IMR-90 (cell line): ENCODE measurements around the gene RAPGEF2. TPM values are rescaled to one million over a fixed set of nuclear protein-coding genes. Genes with fewer than 3 reads are reported as not detected.

ENCODE experiments used
- ATAC-seq: fragments of 200-7000 bp; cut with Tn5 transposase; 2 replicates; pipeline ENCODE4 v1.9.1; 2020; ENCODE audit warnings: low read depth, mild to moderate bottlenecking, moderate library complexity
- BruUV-seq: library from RNA; stranded (reverse); fragments of 400-500 nt; replicated peaks from 2 replicates; lab custom pipeline; 2021; lab: Mats Ljungman, UMichigan
- CTCF ChIA-PET: fragments of 300-600 bp; formaldehyde crosslinking; extraction: SDS; loops from one replicate; lab custom pipeline; 2021; ENCODE audit warnings: antibody characterized with exemption; lab: Yijun Ruan, JAX
- POLR2A ChIA-PET: fragments of 300-600 bp; sonication (Branson Sonifier 250); formaldehyde crosslinking; loops from one replicate; lab custom pipeline; 2022; ENCODE audit warnings: antibody characterized with exemption; ENCODE audit not compliant: unreplicated experiment; lab: Charles Lee
- DNase-seq: peaks from one replicate; pipeline ENCODE4 v3.0.0; 2013
- H2AFZ ChIP-seq: replicated peaks from 2 replicates; pipeline ENCODE3; 2013; ENCODE audit warnings: low read length, mild to moderate bottlenecking; ENCODE audit not compliant: poor library complexity
- H2AK5ac ChIP-seq: 2 replicates; pipeline ENCODE4 v1.6.1; 2013; ENCODE audit warnings: low read depth, low read length, inconsistent platforms
- H2AK9ac ChIP-seq: replicated peaks from 2 replicates; pipeline ENCODE3; 2013; ENCODE audit warnings: mild to moderate bottlenecking, low read depth, low read length, moderate library complexity; ENCODE audit not compliant: poor library complexity
- H2BK120ac ChIP-seq: 2 replicates; pipeline ENCODE4 v1.6.1; 2013; ENCODE audit warnings: low read depth, low read length, inconsistent platforms
- H2BK15ac ChIP-seq: 3 replicates; pipeline ENCODE4 v1.6.1; 2013; ENCODE audit warnings: low read depth, low read length, inconsistent platforms
- H2BK20ac ChIP-seq: 2 replicates; pipeline ENCODE4 v1.6.1; 2013; ENCODE audit warnings: low read depth, mild to moderate bottlenecking, inconsistent platforms, low read length, moderate library complexity
- H2BK5ac ChIP-seq: 2 replicates; pipeline ENCODE4 v1.6.1; 2013; ENCODE audit warnings: mild to moderate bottlenecking, low read depth, low read length, inconsistent platforms; ENCODE audit not compliant: poor library complexity, severe bottlenecking
- H3K14ac ChIP-seq: replicated peaks from 2 replicates; pipeline ENCODE4 v1.6.1; 2013; ENCODE audit warnings: low read depth, low read length, inconsistent platforms
- H3K18ac ChIP-seq: 2 replicates; pipeline ENCODE4 v1.6.1; 2013; ENCODE audit warnings: low read depth, low read length, control low read depth
- H3K23ac ChIP-seq: 2 replicates; pipeline ENCODE4 v1.6.1; 2013; ENCODE audit warnings: low read depth, low read length, inconsistent platforms
- H3K27ac ChIP-seq: 2 replicates; pipeline ENCODE4 v1.5.1; 2013; ENCODE audit warnings: mild to moderate bottlenecking, control low read depth, low read length; ENCODE audit not compliant: insufficient read depth
- H3K27me3 ChIP-seq: 2 replicates; pipeline ENCODE4 v1.6.1; 2013; ENCODE audit warnings: low read length; ENCODE audit not compliant: control insufficient read depth, insufficient read depth
- H3K36me3 ChIP-seq: 2 replicates; pipeline ENCODE4 v1.6.1; 2013; ENCODE audit warnings: low read length, mixed read lengths; ENCODE audit not compliant: control insufficient read depth, insufficient read depth
- H3K4ac ChIP-seq: 2 replicates; pipeline ENCODE4 v1.6.1; 2013; ENCODE audit warnings: low read depth, low read length, inconsistent platforms
- H3K4me1 ChIP-seq: 2 replicates; pipeline ENCODE4 v1.6.1; 2013; ENCODE audit warnings: low read length, mixed read lengths; ENCODE audit not compliant: control insufficient read depth, insufficient read depth
- H3K4me2 ChIP-seq: 2 replicates; pipeline ENCODE4 v1.6.1; 2013; ENCODE audit warnings: low read depth, mild to moderate bottlenecking, control low read depth, low read length, moderate library complexity
- H3K4me3 ChIP-seq: 2 replicates; pipeline ENCODE4 v1.5.1; 2013; ENCODE audit warnings: low read depth, mild to moderate bottlenecking, control low read depth, low read length, moderate library complexity; ENCODE audit not compliant: insufficient read depth
- H3K56ac ChIP-seq: 2 replicates; pipeline ENCODE4 v1.6.1; 2013; ENCODE audit warnings: low read length, inconsistent platforms; ENCODE audit not compliant: insufficient read depth; ENCODE audit errors: extremely low read depth
- H3K79me1 ChIP-seq, 2 experiments: 2 replicates each; pipeline ENCODE4 v1.6.1; 2013; ENCODE audit warnings: low read length in 2 of 2, inconsistent platforms in 1 of 2, low read depth in 1 of 2
- H3K9ac ChIP-seq: 2 replicates; pipeline ENCODE4 v1.6.1; 2013; ENCODE audit warnings: low read depth, low read length, control low read depth
- H3K9me1 ChIP-seq: 2 replicates; pipeline ENCODE4 v1.6.1; 2013; ENCODE audit warnings: low read length, inconsistent platforms; ENCODE audit not compliant: insufficient read depth
- H3K9me3 ChIP-seq: 2 replicates; pipeline ENCODE4 v1.6.1; 2013; ENCODE audit warnings: low read length; ENCODE audit not compliant: control insufficient read depth, insufficient read depth
- H4K20me1 ChIP-seq: 2 replicates; pipeline ENCODE4 v1.6.1; 2013; ENCODE audit warnings: low read length, inconsistent platforms; ENCODE audit not compliant: insufficient read depth
- H4K5ac ChIP-seq: 2 replicates; pipeline ENCODE4 v1.6.1; 2013; ENCODE audit warnings: mild to moderate bottlenecking, low read depth, low read length, control low read depth
- H4K8ac ChIP-seq, 2 experiments: 2 replicates each; pipeline ENCODE4 v1.6.1; 2013; ENCODE audit warnings: low read depth in 2 of 2, low read length in 2 of 2, control low read depth in 1 of 2, inconsistent platforms in 1 of 2
- H4K91ac ChIP-seq: 2 replicates; pipeline ENCODE4 v1.6.1; 2013; ENCODE audit warnings: low read depth, low read length, inconsistent platforms; ENCODE audit not compliant: insufficient read depth
- CEBPB ChIP-seq: IDR thresholded peaks from 2 replicates; pipeline ENCODE4 v1.6.1; 2012; ENCODE audit warnings: low read depth, low read length, improper control_type of control experiment
- CHD1 ChIP-seq: IDR thresholded peaks from 2 replicates; pipeline ENCODE4 v1.6.1; 2012; ENCODE audit warnings: low read depth, low read length, improper control_type of control experiment
- FOS ChIP-seq: fragments of 150-350 bp; IDR thresholded peaks from 2 replicates; pipeline ENCODE4 v1.6.1; 2016; ENCODE audit warnings: low read depth, low read length
- MAFK ChIP-seq: IDR thresholded peaks from 2 replicates; pipeline ENCODE4 v1.6.1; 2012; ENCODE audit warnings: low read depth, low read length, improper control_type of control experiment
- POLR2A ChIP-seq: IDR thresholded peaks from 2 replicates; pipeline ENCODE4 v1.6.1; 2012; ENCODE audit warnings: mild to moderate bottlenecking, low read depth, low read length
- RCOR1 ChIP-seq: IDR thresholded peaks from 2 replicates; pipeline ENCODE4 v1.6.1; 2012; ENCODE audit warnings: mild to moderate bottlenecking, low read length, improper control_type of control experiment; ENCODE audit not compliant: insufficient replicate concordance
- SMC3 ChIP-seq: fragments of 150-350 bp; IDR thresholded peaks from 2 replicates; pipeline ENCODE4 v1.6.1; 2016; ENCODE audit warnings: low read depth, mild to moderate bottlenecking, antibody characterized with exemption, low read length, moderate library complexity
- WGBS, 2 experiments: methylation state at CpG; one replicate each; pipeline versions ENCODE4 v1.1.5 to v1.1.7; 2013; ENCODE audit warnings: missing lambda C conversion rate in 2 of 2; ENCODE audit not compliant: insufficient read length in 1 of 2; ENCODE audit errors: extremely low coverage in 2 of 2; 5-methylcytosine and 5-hydroxymethylcytosine counted together
- dilution Hi-C: fragments of 300-500 bp; cut with HindIII; formaldehyde crosslinking; loops from one replicate; pipeline ENCODE4 v1.14.3; 2018; ENCODE audit warnings: low sequenced_read_pairs; ENCODE audit not compliant: unreplicated experiment
- in situ Hi-C: fragments of 300-500 bp; cut with MboI; formaldehyde crosslinking; loops from 3 replicates; pipeline ENCODE4 v1.14.3; 2019; ENCODE audit warnings: low sequenced_read_pairs, inconsistent platforms, mixed read lengths
- intact Hi-C: fragments of 100-400 bp; cut with micrococcal nuclease; formaldehyde crosslinking; loops from 2 replicates; pipeline ENCODE4 v1.10.0; 2022
- polyA plus RNA-seq, 3 experiments: library from polyadenylated mRNA; depleted of rRNA; stranded (reverse); fragments of >200 nt; gene quantifications; 2 replicates each; pipeline ENCODE4 v1.2.3, GENCODE V29; 2012; ENCODE audit warnings: low replicate concordance in 1 of 3
- total RNA-seq: library from RNA; depleted of rRNA; stranded (reverse); fragments of >200 nt; gene quantifications from 2 replicates; pipeline ENCODE4 v1.2.3, GENCODE V29; 2012
- TF ChIP-seq, protein P1 (sequence below): fragments of 150-350 bp; IDR thresholded peaks from 2 replicates; pipeline ENCODE4 v1.6.1; 2017; ENCODE audit warnings: mild to moderate bottlenecking, antibody characterized with exemption, low read length, low read depth
- TF ChIP-seq, protein P2 (sequence below): conservative IDR thresholded peaks from 2 replicates; pipeline ENCODE4 v1.5.1; 2012; ENCODE audit warnings: mild to moderate bottlenecking, low read depth, low read length, improper control_type of control experiment

The RAPGEF2 gene
- total and polyA plus RNA-seq, 2 of the 4 experiments (the other 2 are of a cell fraction): 27.6 to 109 TPM

DNA sequence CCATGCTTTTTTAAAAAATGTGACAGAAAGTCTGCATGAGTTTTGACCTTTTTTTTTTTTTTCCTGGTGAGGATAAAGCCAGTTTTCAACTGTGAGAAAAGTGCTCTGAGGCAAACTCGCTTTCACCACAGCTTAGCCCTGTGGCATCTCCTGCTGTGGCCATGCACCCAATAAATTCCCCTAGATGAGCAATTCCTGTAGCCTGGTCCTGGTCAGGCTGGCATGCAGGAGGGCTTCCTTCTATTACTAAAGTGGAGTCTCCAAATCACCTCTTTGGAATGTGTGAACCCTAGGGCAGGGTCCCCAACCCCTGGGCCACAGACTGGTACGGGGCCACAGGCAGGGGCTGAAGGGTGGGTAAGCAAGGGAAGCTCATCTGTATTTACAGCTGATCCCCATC, 265.4 kb downstream of the RAPGEF2 start:
- DNase-seq (no peak), ATAC-seq (no peak)
- in situ Hi-C loops (no loop called here), dilution Hi-C loops (no loop called here), intact Hi-C loops (loop anchor here (10.0 kb wide), 1 partner anchor 514 kb away; no protein-coding TSS in a partner anchor)
- no peak overlapping the region for H2AK9ac ChIP-seq
- no peaks in the 10 kb centered on the region for H3K27me3 ChIP-seq
- H2BK120ac ChIP-seq: no peak overlapping the region
- H4K5ac ChIP-seq: no peak overlapping the region
- H3K36me3 ChIP-seq: 0 out of 2 replicates have a peak, but pooled peaks cover 2% of the 10 kb centered on the region
- no peaks in the 10 kb centered on the region for H3K79me1 ChIP-seq
- WGBS, 2 experiments: no CpG with 5 or more reads among the region's 2 CpGs
- no peak overlapping the region for H2BK20ac ChIP-seq
- no peak overlapping the region for H3K4ac ChIP-seq
- H3K18ac ChIP-seq: no peak overlapping the region
- H4K91ac ChIP-seq: no peak overlapping the region
- no peak overlapping the region for H3K4me2 ChIP-seq
- no peak overlapping the region for H3K9ac ChIP-seq
- no peak for TF ChIP-seq SMC3
- TF ChIP-seq, protein P1, sequence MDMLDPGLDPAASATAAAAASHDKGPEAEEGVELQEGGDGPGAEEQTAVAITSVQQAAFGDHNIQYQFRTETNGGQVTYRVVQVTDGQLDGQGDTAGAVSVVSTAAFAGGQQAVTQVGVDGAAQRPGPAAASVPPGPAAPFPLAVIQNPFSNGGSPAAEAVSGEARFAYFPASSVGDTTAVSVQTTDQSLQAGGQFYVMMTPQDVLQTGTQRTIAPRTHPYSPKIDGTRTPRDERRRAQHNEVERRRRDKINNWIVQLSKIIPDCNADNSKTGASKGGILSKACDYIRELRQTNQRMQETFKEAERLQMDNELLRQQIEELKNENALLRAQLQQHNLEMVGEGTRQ: no peak
- TF ChIP-seq FOS: no peak
- TF ChIP-seq, protein P2, sequence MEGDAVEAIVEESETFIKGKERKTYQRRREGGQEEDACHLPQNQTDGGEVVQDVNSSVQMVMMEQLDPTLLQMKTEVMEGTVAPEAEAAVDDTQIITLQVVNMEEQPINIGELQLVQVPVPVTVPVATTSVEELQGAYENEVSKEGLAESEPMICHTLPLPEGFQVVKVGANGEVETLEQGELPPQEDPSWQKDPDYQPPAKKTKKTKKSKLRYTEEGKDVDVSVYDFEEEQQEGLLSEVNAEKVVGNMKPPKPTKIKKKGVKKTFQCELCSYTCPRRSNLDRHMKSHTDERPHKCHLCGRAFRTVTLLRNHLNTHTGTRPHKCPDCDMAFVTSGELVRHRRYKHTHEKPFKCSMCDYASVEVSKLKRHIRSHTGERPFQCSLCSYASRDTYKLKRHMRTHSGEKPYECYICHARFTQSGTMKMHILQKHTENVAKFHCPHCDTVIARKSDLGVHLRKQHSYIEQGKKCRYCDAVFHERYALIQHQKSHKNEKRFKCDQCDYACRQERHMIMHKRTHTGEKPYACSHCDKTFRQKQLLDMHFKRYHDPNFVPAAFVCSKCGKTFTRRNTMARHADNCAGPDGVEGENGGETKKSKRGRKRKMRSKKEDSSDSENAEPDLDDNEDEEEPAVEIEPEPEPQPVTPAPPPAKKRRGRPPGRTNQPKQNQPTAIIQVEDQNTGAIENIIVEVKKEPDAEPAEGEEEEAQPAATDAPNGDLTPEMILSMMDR: no peak
- TF ChIP-seq MAFK: no peak
- TF ChIP-seq CHD1: no peak
- TF ChIP-seq RCOR1: no peak
- no peak for TF ChIP-seq CEBPB
- no peak for TF ChIP-seq POLR2A
- H2BK5ac ChIP-seq: no peak overlapping the region
- no peak overlapping the region for H2AFZ ChIP-seq
- H4K8ac ChIP-seq: no peak overlapping the region
- ChIA-PET CTCF (interaction anchor here (0.6 kb wide), 1 partner anchor 88 kb away, joined by 5 read pairs; no protein-coding TSS in a partner anchor), POLR2A (no interaction called here)
- no peak overlapping the region for H3K4me3 ChIP-seq
- H3K27ac ChIP-seq: no peak overlapping the region
- H3K9me1 ChIP-seq: peaks cover 7% of the 10 kb centered on the region
- no peaks in the 10 kb centered on the region for H4K20me1 ChIP-seq
- no peak overlapping the region for H3K23ac ChIP-seq
- no peak overlapping the region for H2AK5ac ChIP-seq
- 0 out of 2 replicates have a peak overlapping the region, but pooled peaks have one; percentile 11 for H3K14ac ChIP-seq
- H3K4me1 ChIP-seq: peaks cover 8% of the 10 kb centered on the region
- BruUV-seq: no TSS peak
- H3K9me3 ChIP-seq: peaks cover 5% of the 10 kb centered on the region
- no peak overlapping the region for H3K56ac ChIP-seq
- no peak overlapping the region for H2BK15ac ChIP-seq
